GM21717 (cell line): ENCODE measurements around the gene ECD.
A peak's percentile ranks its signal among the peaks of the same experiment; 100 is the strongest.

ENCODE experiments used
- ATAC-seq: cut with Tn5 transposase; IDR thresholded peaks from one replicate; pipeline ENCODE4 v1.9.1; 2021; ENCODE audit warnings: mild to moderate bottlenecking, moderate library complexity; ENCODE audit not compliant: unreplicated experiment

Gene ECD

DNA sequence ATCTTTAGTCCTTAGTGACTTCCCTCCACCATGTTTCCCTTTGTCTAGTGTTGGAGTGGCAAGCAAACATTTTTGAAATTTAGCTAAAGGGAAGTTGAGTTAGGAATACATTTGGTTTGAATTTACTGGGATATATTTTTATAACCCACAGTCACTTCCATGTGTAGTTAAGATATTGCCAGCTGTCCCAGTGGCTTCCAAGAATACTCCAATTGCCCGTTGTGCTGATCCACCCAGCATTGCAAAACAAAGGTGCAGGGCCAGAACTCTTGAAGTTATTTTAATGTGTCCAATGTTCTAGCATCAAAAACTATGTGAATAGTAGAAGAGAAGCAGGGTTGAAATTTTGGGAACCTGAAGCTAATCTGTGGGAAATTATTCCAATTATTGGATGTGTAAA, 68.7 kb downstream of the ECD start:
- no peak for ATAC-seq

DNA sequence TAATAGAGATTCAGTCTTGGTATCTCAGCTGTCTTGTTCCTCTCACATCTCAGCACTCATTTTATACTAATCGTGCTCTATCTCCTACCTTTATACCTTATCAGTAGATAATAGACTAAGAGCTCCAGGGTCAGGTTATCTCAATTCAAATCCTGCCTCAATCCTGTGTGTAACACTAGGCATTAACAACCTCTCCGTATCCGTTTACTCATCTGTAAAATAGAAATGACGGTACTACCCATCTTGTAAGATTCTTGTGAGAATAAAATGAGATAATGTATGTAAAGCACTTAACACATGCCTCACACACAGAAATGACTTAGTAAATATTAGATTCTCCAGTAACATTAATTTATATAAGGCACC, 70.5 kb downstream of the ECD start:
- peak; percentile 1 for ATAC-seq

DNA sequence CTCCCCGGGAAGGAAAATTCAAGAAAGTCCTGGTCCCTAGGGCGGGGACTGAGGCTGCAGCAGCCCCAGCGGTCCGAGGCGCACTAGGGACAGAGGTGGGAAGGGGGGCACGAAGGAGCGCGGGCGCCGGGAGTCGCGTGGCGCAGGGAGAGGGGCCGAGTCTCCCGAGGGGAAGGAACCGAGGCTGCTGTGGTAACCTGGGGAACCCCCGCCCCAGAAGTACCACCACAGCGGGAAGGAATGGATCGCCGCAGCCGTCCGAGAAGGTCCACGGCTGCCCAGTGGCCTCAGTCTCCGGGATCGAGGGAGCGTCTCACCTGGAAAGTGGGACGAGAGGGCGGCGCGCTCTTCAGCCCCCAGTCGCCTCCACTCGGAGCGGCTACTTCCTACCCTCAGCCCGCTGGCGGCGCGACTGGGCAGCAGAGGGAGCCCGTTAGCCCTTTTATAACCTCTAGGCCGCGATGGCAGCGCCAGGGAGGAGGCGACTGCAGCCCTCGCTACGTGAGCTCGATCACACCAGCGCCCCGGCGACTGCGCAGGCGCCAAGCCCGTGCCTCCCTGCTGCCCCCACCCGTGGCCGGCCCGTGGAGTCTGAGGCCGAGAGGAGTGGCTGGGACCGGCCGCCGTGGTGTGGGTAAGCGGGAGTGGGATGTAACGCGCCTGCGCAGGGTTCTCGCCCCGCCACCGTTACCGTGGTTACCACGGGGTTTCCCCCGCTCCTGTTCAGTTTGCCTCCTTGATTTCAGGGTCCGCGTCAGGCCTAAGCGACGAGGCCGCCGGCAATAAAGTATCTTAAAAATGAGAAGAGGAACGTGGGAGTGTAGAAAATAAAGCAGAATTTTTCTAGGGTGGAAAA, 71.1 kb downstream of the ECD start, which contains the start of gene P4HA1:
TSS of gene P4HA1 (minus strand) at position 418 of the 856 bp plus-strand sequence. CDS start 21,983 bp downstream, outside the sequence.
- ATAC-seq = peak; percentile 71

DNA sequence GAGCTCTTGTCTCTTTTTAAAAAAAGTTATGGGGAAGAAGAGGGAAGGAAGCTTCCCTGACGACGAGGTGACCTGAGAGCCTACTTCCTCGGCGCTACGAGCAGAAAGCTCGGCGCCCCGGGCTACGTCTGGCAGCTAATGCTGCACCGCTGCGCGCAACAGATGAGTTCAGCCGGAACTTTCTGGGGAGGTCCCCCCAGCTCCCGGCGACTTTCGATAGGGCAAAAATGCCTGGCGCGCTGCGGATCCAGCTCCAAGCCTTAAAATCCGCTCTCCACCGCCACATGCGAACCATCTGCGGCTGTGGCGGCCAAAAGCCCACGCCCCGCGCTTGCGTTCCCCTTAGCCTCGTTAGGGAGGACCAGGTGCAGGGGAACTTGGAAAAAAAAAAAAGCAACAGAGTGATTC, 71.8 kb downstream of the ECD start:
- peak; percentile 32 for ATAC-seq

DNA sequence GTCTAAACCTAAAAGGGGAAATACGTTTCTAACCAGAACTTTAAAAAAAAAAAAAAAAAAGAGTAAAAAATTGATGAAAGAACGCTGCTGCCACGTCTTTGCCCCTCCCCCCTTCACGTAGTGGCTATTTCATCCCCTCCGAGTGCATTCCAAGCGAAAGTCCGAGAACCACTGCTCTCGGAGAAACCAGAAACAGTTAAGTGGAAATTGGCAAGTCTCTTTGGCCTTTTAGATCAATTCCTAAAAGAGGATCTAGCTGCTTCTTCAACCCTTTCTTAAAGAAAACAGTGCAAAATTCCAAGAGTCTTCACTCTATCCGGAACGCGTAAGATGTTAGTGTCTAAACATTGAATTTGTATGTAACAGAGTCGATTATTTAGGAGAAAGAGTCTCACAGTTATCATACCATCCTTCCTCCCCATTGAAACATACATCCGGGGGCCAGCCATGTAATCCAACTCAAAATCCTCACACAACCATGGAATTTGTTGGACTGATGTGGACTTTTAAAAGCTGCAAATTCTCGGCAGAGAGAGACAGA, 72.3 kb downstream of the ECD start:
- ATAC-seq = no peak

DNA sequence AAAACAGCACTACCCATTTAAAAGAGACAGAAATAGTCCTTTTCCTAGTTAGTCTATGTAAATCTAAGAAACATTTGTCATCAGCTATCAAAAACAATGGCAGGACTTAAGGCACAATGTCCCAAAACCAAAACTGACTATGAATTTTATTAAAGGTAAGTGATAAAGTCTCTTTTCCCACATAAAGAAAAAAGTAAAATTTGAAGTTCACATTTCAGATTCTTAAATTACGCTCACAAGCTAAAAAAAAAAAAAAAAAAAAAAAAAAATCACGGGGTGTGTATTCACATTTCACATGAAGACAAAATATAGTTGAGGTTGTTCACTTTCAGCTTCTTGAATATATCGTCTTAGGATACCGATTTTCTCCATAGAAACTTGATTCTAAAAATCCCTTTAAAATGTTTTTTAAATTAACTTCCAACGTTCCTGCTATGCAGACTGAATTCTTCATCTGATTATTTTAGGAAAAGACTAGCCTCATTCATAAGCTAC, 72.8 kb downstream of the ECD start:
- ATAC-seq = no peak

DNA sequence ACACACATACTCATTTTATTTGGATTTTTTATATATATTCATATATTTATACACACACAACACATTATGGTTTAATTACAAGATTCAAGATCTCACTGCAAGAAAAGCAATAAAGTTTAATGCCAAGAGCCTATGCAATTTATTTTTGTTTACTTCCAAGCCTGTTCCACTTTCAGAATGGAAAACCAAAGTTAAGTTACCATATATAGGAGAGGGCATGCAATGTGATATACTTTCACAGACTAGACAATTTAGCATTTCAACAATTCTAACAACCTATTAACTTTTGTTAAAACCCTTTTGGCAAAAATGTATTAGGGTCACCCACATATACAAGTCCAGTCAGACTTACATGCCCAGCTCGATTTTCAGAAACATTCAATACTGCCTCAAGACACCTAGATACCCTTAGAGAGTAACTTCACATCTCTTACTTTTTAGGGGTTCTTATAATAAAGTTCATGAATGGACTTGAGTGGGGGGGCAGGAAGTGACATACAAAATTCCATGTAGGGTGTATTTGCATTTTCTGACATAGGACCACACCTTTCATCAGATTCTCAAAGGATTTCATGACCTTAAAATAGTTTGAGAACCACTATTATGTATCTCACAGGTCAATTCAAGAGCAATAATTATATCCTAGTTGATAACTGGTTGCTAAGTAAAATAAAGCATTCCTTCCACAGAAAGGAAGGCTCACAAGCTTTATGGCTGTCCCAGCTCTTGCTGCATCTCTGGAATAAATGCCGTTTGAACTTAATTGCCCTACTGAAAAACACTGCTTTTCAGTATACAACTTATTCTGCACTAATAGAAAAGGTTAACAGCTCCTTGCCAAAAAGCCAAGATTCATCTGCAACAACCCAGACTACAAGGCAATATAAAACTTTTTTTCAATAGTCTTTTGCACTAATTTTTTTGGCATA, 73.6 kb downstream of the ECD start:
- no peak for ATAC-seq

DNA sequence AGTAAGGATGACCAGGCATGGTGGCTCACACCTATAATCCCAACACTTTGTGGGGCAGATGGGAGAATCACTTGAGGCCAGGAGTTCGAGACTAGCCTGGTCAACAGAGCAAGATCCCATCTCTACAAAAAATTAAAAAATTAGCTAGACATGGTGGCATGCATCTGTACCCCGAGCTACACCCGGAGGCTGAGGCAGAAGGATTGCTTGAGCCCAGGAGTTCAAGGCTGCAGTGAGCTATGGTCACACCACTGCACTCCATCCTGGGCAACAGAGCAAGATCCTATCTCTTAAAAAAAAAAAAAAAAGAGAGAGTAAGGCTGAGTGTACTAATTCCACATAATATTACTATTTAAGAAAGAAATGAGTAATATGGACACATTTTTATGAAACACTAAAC, 75.0 kb downstream of the ECD start:
- ATAC-seq = no peak

DNA sequence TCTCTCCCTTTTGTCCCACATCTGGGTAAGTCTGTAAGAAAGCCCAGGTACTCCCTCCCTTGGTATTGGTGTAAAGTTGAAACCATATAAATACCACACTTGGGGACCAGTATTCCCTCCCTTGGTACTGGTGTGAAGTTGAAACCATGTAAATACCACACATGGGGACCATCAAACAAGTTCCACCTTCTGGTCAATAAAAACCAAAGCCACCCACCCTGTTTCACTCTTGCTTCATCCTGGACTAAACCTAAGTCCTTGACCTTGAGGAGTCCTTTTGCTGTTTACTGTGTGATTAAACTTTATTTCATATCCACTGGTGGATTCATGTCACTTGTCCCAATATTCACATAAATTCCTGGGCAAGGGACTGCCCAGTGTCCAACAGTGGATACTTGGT, 79.5 kb downstream of the ECD start:
- no peak for ATAC-seq

DNA sequence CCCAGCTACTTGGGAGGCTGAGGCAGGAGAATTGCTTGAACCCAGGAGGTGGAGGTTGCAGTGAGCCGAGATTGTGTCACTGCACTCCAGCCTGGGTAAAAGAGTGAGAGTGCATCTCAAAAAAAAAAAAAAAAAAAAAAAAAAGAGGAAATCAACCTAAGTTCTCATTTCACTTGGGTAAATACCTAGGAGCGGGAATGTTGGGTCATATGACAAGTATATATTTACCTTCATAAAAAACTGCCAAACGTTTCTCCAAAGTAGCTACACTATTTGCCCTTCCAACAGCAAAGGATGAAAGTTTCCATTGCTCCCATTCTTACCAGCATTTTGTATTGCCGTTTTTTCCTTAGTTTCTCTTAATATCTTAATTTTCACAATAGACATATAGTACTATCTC, 81.0 kb downstream of the ECD start:
- no peak for ATAC-seq

DNA sequence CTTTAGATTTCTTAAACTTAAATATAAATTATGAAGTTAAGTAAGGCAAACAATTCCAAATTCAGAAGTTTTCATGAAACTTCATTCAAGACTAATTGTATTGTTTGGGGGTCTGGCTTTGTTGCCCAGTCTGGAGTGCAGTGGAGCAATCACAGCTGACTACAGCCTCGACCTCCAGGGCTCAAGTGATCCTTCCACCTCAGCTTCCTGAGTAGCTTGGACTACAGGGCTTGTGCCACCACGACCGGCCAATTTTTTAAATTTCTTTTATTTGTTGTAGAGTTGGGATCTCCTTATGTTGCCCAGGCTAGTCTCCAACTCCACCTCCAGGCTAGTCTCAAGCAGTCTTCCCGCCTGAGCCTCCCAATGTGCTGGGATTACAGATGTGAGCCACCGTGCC, 83.6 kb downstream of the ECD start:
- ATAC-seq = no peak
